ENCODE results near the gene HOXA13. TPM values are rescaled to one million over a fixed set of nuclear protein-coding genes. Genes with fewer than 3 reads are reported as not detected.
A peak's percentile ranks its signal among the peaks of the same experiment; 100 is the strongest.

The HOXA13 gene
- total and polyA plus RNA-seq, 2 experiments from 2014 or later, result not detected

DNA sequence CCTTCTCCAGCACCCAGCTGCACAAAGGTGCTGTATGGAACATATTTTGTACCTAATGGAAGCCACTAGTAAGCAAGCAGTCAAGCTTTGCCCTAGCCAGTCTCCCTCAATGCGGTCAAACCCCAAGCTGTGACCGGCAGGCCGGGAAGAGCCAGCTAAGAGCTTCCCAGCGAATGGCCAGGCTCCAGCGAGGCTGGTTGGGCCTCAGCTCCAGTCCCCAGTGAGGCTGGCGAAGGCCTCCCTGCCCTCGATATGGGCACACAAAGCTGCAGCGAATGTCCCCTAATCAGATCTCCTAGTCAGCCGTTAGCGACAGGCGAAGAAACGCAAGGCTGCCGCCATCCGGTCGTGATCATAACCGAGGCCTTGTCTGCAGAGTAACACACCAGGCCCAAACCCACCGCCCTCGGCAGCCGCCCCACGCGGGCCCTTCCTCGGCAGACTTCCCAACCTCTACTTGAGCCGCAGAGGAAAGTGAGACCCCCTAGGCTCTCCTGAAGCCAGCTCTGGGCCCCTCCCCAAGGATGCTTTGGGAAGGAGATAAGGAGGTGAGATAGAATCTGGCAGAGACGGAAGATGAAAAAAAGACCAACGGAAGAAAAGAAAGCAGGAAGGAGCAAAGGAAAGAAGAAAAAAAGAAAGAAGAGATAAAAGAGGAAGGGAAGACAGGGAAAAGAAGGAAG lies 31.5 kb downstream of the HOXA13 start:
- ATAC-seq (no peak), DNase-seq (ENCODE audit: low spot score) (peak; percentile 31)
- H3K9me3 Mint-ChIP-seq, result peaks cover 19% of the 10 kb centered on the region; the same call in 2 of the 3 replicates
- TF ChIP-seq EZH2 (IDR thresholded peaks at IDR 0.05; ENCODE audit: low read depth, unreplicated experiment) (peak; percentile 100), EZH2phosphoT487 (IDR thresholded peaks at IDR 0.05; ENCODE audit: unreplicated experiment) (peak; percentile 89), CREB1 (CRISPR knock-in tag; IDR thresholded peaks at IDR 0.05; ENCODE audit: low read depth) (no peak)
- TF ChIP-seq, protein P1, sequence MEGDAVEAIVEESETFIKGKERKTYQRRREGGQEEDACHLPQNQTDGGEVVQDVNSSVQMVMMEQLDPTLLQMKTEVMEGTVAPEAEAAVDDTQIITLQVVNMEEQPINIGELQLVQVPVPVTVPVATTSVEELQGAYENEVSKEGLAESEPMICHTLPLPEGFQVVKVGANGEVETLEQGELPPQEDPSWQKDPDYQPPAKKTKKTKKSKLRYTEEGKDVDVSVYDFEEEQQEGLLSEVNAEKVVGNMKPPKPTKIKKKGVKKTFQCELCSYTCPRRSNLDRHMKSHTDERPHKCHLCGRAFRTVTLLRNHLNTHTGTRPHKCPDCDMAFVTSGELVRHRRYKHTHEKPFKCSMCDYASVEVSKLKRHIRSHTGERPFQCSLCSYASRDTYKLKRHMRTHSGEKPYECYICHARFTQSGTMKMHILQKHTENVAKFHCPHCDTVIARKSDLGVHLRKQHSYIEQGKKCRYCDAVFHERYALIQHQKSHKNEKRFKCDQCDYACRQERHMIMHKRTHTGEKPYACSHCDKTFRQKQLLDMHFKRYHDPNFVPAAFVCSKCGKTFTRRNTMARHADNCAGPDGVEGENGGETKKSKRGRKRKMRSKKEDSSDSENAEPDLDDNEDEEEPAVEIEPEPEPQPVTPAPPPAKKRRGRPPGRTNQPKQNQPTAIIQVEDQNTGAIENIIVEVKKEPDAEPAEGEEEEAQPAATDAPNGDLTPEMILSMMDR (conservative IDR thresholded peaks at IDR 0.05; ENCODE audit: low read depth in 2 of 2), result peak in 1 of 2 experiments; percentile 7; a peak in 1 of 4 replicates
- H3K4me1 Mint-ChIP-seq, result peaks cover 17% of the 10 kb centered on the region
- Histone ChIP-seq H3K4me1 (ENCODE audit: insufficient read depth) (peaks cover 12% of the 10 kb centered on the region), H3F3A (replicated peaks; ENCODE audit: low read depth) (peaks cover 49% of the 10 kb centered on the region), H2AFZ (no peak overlapping the region), H3K27me3 (ENCODE audit: insufficient read depth) (peaks cover 100% of the 10 kb centered on the region), H3K4me3 (no peak overlapping the region), H3K36me3 (ENCODE audit: insufficient read depth) (no peaks in the 10 kb centered on the region; the same call in 1 of the 2 replicates), H3K4me2 (no peak overlapping the region), H4K20me1 (replicated peaks; ENCODE audit: insufficient read depth) (peaks cover 47% of the 10 kb centered on the region), H3K79me2 (replicated peaks; ENCODE audit: insufficient read depth) (no peaks in the 10 kb centered on the region), H3K9me2 (ENCODE audit: insufficient read depth) (no peaks in the 10 kb centered on the region), H3K27ac (ENCODE audit: low read depth) (no peak overlapping the region)
- no peak overlapping the region for H3K27ac Mint-ChIP-seq
- peak overlapping the region; percentile 16; the same call in 1 of the 3 replicates for H3K4me3 Mint-ChIP-seq
- H3K27me3 Mint-ChIP-seq (ENCODE audit: insufficient read depth, low read depth, poor library complexity), result peaks cover 99% of the 10 kb centered on the region
- H3K36me3 Mint-ChIP-seq (ENCODE audit: low read depth), result no peaks in the 10 kb centered on the region; the same call in 2 of the 3 replicates

DNA sequence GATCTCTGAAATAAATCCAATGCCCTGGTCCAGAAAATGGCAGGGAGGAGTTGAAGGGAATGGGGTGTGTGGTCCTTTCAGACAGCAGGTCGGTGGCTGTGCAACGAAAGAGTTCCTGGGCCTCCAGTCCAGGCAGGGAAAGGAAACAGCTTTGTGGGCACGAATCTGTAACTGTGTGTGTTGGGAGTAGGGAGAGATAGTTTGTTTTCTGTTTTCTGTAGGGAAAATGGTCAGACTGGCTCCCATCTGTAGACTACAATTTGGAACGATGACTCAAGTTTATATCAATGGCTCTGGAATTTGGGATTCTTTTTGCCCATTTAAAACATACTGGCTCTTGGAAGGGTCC lies 32.0 kb downstream of the HOXA13 start:
- Histone ChIP-seq H3K4me2 (no peak overlapping the region), H3K27ac (ENCODE audit: low read depth) (no peak overlapping the region), H3K79me2 (replicated peaks; ENCODE audit: insufficient read depth) (no peaks in the 10 kb centered on the region), H3K36me3 (ENCODE audit: insufficient read depth) (no peaks in the 10 kb centered on the region; the same call in 1 of the 2 replicates), H3F3A (replicated peaks; ENCODE audit: low read depth) (peaks cover 49% of the 10 kb centered on the region), H2AFZ (no peak overlapping the region), H4K20me1 (replicated peaks; ENCODE audit: insufficient read depth) (peaks cover 51% of the 10 kb centered on the region), H3K9me2 (ENCODE audit: insufficient read depth) (no peaks in the 10 kb centered on the region), H3K4me1 (ENCODE audit: insufficient read depth) (peaks cover 10% of the 10 kb centered on the region), H3K27me3 (ENCODE audit: insufficient read depth) (peaks cover 100% of the 10 kb centered on the region), H3K4me3 (no peak overlapping the region)
- DNase-seq (ENCODE audit: low spot score) (no peak), ATAC-seq (no peak)
- TF ChIP-seq JUNB (IDR thresholded peaks at IDR 0.05; ENCODE audit: unreplicated experiment) (no peak), EZH2 (IDR thresholded peaks at IDR 0.05; ENCODE audit: low read depth, unreplicated experiment) (peak; percentile 47), ZNF331 (CRISPR knock-in tag; IDR thresholded peaks at IDR 0.05; ENCODE audit: low read depth) (no peak)
- TF ChIP-seq, protein P2, sequence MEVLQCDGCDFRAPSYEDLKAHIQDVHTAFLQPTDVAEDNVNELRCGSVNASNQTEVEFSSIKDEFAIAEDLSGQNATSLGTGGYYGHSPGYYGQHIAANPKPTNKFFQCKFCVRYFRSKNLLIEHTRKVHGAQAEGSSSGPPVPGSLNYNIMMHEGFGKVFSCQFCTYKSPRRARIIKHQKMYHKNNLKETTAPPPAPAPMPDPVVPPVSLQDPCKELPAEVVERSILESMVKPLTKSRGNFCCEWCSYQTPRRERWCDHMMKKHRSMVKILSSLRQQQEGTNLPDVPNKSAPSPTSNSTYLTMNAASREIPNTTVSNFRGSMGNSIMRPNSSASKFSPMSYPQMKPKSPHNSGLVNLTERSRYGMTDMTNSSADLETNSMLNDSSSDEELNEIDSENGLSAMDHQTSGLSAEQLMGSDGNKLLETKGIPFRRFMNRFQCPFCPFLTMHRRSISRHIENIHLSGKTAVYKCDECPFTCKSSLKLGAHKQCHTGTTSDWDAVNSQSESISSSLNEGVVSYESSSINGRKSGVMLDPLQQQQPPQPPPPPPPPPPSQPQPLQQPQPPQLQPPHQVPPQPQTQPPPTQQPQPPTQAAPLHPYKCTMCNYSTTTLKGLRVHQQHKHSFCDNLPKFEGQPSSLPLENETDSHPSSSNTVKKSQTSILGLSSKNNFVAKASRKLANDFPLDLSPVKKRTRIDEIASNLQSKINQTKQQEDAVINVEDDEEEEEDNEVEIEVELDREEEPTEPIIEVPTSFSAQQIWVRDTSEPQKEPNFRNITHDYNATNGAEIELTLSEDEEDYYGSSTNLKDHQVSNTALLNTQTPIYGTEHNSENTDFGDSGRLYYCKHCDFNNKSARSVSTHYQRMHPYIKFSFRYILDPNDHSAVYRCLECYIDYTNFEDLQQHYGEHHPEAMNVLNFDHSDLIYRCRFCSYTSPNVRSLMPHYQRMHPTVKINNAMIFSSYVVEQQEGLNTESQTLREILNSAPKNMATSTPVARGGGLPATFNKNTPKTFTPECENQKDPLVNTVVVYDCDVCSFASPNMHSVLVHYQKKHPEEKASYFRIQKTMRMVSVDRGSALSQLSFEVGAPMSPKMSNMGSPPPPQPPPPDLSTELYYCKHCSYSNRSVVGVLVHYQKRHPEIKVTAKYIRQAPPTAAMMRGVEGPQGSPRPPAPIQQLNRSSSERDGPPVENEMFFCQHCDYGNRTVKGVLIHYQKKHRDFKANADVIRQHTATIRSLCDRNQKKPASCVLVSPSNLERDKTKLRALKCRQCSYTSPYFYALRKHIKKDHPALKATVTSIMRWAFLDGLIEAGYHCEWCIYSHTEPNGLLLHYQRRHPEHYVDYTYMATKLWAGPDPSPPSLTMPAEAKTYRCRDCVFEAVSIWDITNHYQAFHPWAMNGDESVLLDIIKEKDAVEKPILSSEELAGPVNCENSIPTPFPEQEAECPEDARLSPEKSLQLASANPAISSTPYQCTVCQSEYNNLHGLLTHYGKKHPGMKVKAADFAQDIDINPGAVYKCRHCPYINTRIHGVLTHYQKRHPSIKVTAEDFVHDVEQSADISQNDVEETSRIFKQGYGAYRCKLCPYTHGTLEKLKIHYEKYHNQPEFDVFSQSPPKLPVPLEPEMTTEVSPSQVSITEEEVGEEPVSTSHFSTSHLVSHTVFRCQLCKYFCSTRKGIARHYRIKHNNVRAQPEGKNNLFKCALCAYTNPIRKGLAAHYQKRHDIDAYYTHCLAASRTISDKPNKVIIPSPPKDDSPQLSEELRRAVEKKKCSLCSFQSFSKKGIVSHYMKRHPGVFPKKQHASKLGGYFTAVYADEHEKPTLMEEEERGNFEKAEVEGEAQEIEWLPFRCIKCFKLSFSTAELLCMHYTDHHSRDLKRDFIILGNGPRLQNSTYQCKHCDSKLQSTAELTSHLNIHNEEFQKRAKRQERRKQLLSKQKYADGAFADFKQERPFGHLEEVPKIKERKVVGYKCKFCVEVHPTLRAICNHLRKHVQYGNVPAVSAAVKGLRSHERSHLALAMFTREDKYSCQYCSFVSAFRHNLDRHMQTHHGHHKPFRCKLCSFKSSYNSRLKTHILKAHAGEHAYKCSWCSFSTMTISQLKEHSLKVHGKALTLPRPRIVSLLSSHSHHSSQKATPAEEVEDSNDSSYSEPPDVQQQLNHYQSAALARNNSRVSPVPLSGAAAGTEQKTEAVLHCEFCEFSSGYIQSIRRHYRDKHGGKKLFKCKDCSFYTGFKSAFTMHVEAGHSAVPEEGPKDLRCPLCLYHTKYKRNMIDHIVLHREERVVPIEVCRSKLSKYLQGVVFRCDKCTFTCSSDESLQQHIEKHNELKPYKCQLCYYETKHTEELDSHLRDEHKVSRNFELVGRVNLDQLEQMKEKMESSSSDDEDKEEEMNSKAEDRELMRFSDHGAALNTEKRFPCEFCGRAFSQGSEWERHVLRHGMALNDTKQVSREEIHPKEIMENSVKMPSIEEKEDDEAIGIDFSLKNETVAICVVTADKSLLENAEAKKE (CRISPR knock-in tag; IDR thresholded peaks at IDR 0.05), result no peak
- TF ChIP-seq, protein P1 (conservative IDR thresholded peaks at IDR 0.05; ENCODE audit: low read depth in 2 of 2), result no peak
- Mint-ChIP-seq H3K27ac (no peak overlapping the region), H3K4me1 (peaks cover 17% of the 10 kb centered on the region), H3K9me3 (peaks cover 19% of the 10 kb centered on the region; the same call in 2 of the 3 replicates), H3K4me3 (no peak overlapping the region; the same call in 2 of the 3 replicates), H3K36me3 (ENCODE audit: low read depth) (no peaks in the 10 kb centered on the region; the same call in 2 of the 3 replicates), H3K27me3 (ENCODE audit: insufficient read depth, low read depth, poor library complexity) (peaks cover 100% of the 10 kb centered on the region)

Data from GM23338 (cell line).